GM19467 (cell line): ENCODE results near the gene KNOP1.

Experiments used
- ATAC-seq: cut with Tn5 transposase; IDR thresholded peaks from one replicate; pipeline ENCODE4 v1.9.1; 2021; ENCODE audit warnings: mild to moderate bottlenecking, moderate library complexity; ENCODE audit not compliant: unreplicated experiment

The KNOP1 gene

DNA sequence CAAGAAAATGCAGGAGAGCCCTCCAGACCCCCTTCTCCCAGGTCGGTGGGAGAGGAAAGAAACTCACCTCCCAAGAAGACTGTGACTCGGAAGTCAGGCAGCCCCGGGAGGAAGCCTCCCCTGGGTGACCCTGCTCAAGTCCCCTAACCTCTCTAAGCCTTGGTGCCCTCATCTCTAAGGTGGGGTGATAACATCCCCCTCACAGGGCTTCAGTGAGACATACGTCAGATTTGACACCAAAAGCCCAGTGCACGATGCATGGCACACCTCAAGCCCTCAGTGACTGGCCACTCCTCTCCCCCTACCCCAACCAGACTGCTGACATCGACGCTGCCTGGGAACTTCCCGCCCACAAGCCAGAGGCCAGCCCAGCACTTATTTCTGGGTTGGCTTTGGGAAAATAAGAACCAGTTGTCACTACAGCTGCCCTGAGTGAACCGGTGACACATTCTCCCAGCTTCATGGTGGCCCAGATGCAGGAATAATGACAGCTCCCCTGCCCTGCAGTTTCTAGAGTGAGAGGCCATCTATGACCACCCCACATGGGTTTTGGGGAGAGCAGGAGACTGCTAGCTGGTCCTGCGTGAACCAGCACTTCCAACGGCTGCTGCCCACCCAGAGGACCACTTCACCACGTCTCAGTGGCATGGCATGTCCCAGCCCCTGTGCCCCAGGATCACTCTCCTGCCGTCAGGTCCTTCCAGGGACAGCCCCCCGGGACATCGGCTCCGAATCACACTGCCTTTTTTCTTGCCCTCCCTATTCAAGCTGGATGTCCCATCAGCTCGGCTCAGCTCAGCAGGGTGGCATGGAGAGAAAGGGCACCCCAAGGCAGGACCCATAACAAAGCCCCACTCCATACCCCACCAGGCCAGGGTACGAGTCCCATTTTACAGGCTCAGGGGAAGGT is 9.5 kb downstream of the KNOP1 start:
- no peak for ATAC-seq

- no peak for ATAC-seq
Measured at GRCh38 chr16:19707569-19708295, 10.3 kb downstream of the KNOP1 start.

DNA sequence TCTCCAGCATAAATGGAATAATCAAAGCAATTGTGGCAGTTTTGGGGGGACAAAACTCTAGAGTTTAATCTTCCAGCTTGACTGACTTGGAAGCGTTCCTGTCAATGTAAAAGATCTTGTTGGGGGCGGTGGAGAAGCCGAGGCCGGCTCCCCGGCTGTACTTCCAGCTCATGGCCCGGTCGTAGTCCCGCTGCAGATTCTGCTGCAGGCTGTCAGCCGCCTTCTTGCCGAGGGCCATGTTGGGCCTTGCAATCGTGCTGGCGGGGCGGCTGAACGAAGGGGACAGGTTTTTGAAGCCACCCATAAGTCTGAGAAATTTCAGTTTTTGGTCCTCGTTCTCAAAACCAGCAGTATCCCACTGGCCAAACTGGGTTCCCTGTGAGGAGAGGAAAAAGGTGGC is 11.2 kb downstream of the KNOP1 start:
- no peak for ATAC-seq

DNA sequence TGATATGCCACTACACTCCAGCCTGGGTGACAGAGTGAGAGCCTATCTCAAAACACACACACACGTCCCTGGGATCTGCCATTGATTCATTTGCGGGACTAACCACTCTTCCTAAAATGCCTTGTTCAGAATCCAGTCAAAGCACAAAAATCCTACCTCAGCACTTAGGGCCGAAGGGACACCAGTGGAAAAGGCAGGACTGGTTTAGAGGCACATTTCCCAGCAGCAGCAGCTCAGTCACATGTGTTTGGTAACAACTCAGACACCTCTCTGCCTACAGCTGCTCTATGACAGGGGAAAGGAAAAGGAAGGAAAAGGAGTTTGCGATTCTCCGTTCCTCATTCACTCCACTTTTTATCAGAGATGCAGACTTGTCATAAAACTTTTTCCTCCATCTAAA is 12.2 kb downstream of the KNOP1 start:
- ATAC-seq = no peak

- ATAC-seq = no peak
Measured at GRCh38 chr16:19705146-19705501, 12.9 kb downstream of the KNOP1 start.

DNA sequence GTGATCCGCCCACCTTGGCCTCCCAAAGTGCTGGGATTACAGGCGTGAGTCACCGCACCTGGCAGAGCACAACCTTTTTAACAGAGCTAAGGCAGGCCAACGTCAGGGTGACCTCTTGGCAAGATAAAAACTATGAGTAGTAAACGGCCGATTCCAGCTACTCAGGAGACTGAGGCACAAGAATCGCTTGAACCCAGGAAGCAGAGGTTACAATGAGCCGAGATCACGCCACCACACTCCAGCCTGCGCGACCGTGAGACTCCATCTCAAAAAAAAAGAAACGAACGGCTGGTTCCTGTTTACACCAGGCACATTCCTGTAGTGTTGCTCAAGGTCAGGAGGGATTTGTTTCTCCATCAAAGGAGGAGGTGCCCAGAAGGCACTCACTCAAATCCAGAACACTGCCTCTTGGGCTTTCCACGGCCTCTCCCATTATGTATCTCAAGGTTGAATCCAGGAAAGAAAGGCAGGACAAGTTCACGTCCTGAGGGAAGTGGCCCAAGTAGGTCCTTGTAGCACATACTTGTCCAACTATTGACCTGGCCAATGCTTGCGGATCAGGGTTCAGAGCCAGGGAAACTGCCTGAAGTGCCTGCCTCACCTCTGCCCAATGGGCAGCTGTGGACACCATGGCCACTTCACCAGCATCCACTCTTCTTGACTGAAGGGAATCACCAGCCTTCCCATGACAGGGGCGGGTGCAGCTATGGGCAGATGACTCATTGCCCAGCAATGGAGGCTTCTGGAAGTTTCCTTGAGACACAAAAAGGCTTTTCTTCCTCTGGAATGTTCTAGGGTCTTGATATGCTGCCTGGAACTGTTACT is 13.5 kb downstream of the KNOP1 start:
- no peak for ATAC-seq

- ATAC-seq = no peak
Measured at GRCh38 chr16:19703172-19703889, 14.7 kb downstream of the KNOP1 start.

DNA sequence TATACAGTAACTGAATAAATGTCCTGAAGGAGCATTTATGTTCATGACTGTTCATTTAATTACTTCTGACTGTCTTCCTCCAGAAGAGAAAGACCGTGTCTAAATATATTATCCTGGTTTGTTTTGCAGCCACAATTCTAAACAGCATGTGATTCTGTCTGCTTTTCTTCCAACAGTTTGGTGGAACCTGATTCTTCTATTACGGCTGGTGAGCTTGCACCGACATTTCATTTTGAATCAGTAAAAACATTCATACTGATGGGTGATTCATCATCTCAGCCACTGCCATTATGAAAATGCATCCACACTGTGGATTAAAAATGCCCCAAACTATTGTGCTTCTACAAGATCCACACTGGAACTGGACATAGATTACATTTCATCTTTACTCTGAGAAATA is 16.9 kb downstream of the KNOP1 start:
- no peak for ATAC-seq

DNA sequence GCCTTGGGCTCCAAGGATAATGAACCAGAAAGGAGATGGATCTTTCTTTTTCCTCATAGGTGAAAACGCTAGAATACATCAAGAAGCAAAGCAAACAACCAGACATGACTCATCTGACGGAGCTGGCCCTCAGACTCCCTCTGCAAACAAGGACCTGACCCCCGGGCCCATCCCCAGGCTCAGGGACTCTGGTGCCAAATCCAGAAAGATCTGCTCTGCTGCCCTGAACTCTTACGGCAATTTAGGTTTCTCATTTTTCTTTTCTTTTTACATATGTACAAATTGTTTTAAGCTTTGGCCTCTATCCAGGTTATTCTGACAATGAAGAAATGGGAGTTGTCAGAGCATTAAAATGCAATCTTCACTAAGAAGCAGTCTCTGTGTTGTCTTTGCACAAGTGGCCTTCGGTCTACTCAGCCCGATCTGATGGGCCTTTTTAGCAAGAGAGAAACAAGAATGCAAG is 17.7 kb downstream of the KNOP1 start:
- ATAC-seq = no peak

DNA sequence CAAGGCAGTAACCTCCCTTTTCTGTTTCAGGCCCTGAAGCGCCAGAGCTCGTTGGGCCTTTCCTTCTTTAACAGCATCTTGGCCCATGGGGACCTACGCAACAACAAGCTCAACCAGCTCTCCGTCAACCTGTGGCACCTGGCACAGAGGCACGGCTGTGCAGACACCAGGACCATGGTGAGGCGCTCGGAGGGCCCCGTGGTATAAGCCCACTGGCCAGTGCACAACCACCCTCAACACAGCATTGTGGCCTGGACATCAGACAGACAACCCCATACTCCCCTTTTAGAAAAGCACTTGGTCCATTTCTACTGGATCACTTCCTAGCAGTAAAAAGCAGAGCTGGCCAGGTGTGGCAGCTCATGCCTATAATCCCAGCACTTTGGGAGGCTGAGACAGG is 18.6 kb downstream of the KNOP1 start:
- no peak for ATAC-seq

DNA sequence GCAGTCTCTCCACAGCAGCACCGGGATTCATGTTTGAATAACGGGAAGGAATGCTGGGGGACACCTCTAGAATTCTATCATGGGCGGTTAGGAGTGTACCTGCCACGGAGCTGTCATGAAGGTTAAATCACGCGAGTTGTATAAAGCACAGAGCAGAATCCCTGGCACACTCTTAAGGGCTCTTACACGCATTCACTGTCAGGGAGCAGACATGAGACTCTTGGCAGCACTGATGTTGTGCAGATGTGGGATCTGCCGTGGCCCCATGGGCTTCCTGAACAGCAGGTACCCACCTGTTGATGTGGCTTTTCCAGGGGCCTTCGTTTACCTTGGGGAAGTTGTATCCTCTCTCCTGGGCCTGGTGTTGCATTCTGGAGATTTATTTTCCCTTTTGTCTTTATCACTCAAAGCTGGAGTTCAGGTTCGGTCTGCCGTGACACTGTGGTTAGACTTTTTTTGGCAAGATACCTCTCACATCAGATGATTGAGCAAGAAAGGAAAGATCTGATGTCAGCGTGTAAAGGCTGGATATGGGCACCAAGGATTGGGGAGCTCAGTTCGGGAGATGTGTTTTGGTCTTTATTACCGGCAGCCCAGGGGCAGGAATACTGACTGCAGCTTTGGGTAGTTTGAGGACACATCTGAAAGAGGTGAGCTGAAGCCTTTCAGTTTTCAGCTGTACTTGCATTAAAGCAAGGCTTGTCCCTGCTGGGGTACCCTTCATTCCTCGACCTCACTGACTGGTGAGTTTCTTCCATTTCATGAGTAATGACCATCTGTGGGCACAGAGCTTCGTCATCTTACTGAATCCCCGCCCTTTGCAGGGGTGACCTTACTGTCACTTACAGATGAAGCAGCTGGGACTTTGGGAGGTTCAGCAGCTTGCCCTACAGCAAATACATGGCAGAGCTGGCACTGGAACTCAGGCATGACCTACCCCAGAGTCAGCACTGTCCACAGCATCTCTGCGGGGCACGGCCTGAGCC is 19.3 kb downstream of the KNOP1 start:
- ATAC-seq = no peak

GRCh38 chr16:19697756-19698318 is 20.2 kb downstream of the KNOP1 start:
- ATAC-seq = no peak

DNA sequence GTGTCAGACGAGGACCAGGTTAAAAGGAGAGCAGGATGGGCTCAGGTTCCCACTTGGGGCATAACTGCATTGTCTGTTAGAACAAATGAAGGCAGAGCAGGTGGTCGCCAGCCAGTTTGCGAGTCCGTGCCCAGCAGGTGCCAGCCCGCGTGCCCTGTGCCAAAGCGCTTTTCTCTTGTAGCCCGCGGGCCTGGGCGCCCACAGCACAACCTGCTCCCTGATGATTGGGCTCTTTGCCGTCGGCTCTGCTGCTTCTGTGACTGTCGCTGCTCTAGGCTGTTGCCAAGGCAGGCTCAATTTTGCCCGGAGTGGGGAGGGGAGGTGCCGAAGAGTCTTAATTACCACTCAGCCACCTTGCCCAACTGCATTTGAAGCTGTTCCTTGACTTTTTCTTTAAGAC is 21.1 kb downstream of the KNOP1 start:
- ATAC-seq = no peak

DNA sequence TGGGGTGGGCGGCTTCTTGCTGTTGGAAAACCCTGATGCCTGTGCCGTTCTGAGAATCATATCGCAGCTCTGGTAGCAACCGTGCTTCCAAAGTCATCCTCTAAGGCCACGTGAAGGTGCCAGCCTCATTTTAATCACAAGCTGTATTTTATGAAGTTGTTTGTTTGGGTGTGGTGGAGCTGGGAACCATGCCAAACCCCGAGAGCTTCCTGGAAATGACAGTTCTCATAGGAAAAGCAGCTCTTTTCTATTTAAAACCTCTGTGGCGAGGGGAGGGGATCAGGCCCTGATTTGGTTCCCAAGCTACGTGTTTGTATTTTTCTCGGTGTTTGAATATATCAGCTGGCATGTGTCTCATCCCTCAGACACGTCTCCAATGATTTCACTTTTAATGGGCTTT is 21.7 kb downstream of the KNOP1 start:
- ATAC-seq = no peak

GRCh38 chr16:19694989-19695388 is 23.0 kb downstream of the KNOP1 start:
- no peak for ATAC-seq

GRCh38 chr16:19691161-19691711 is 26.8 kb downstream of the KNOP1 start:
- ATAC-seq = no peak

DNA sequence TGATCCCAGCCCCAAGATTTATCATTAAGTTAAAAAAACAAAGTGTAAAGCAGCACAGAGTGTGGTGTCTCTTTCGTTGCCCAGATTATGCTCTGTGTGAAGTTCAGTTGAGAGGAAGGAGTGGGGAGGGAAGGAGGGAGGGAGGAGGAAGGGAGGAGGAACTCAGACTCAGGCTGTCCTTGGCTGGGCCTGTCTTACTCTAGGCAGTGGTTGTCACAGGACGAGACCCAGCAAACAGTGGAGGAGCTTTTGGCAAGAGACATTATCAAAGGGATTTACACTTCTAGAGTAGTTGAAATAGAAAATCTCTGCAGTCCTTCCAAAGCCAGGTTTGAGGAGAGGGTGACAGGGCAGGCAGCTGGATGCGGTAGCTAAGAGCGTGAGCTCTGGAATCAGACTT is 27.8 kb downstream of the KNOP1 start:
- ATAC-seq = no peak

DNA sequence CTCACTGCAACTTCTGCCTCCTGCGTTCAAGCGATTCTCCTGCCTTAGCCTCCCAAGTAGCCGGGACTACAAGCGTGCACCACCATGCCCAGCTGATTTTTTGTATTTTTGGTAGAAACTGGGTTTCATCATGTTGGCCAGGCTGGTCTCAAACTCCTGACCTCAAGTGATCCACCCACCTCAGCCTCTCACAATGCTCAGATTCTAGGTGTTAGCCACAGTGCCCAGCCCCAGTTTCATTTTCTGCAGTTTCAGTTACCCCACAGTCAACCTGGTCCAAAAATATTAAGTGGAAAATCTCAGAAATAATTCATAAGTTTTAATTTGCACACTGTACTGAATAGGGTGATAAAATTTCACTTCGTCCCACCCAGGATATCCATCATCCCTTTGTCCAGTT is 28.7 kb downstream of the KNOP1 start:
- ATAC-seq = no peak
